ENCODE measurements around the gene TGFBR3L.

The TGFBR3L gene

GRCh38 chr19:7918615-7919421 lies 4.2 kb downstream of the TGFBR3L start:
- DNase-seq = no peak

GRCh38 chr19:7919610-7920518 lies 5.2 kb downstream of the TGFBR3L start, which contains the start of gene SNAPC2:
Gene SNAPC2, plus strand, starts transcription at chr19:7920338. Its CDS starts 29 bp downstream, at chr19:7920367.
- DNase-seq = peak; percentile 94

DNA sequence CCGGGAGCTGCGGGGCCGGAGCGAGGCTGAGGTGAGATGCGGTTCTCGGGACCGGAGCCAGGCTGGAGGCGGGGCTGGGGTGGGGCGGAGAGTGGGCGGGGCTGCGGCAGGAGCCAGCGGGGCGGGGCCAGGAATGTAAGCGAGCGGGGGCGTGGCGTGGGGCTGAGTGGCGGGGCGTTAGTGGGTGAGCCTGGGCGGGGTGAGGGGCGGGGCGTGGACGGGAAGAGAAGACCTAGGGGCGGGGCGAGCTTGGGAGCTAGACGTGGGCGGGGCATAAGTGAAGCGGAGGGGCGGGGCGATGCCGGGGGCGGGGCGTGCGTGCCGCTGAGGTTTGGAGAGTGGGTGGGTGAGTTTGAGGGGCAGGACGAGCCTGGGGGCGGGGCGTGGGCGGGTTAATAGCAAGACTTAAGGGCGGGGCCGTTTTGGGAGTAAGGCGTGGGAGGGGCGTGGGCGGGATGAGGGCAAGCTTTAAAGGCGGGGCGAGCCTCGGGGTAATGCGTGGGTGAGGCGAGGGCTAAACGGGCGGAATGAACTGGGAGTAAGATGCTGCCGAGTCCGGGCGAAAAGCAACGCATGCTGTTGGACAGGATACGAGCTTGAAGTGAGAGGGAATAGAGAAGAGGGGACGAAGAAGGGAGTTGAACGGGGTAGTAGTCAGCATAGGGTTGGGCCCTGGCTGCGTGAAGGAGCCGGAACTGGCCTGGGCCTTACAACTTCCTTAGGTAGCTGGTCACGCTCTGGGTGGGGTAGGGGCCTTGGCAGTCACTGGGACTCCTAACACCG lies 6.1 kb downstream of the TGFBR3L start:
- DNase-seq = peak; percentile 97

DNA sequence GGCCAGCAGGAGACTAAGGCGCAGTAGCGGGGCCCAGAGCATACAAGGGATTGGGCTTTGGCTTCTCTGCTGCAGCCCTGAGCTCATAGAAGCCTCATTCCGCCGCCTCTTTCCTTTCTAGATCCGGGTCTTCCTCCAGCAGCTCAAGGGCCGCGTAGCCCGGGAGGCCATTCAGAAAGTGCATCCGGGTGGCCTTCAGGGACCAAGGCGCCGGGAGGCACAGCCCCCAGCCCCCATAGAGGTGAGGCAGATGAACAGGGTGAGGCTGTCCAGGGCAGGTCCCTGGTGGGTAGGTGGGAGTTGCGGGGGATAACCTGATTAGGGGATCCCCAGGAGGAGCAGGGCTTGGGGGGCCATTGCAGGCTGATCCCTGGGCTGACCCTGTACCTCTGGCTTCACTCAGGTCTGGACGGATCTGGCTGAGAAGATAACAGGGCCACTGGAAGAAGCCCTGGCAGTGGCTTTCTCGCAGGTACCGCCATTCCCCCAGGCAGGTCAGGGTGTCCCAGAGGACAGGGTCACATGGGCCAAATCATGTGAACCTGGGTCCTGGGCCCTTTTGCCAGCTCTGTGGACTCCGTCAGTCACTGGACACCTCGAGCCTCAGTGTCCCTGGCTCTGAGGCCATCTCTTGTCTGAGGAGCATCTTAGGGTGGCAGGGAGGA lies 6.8 kb downstream of the TGFBR3L start:
- no peak for DNase-seq

- DNase-seq = no peak
Measured at GRCh38 chr19:7921967-7922835, 7.6 kb downstream of the TGFBR3L start.

DNA sequence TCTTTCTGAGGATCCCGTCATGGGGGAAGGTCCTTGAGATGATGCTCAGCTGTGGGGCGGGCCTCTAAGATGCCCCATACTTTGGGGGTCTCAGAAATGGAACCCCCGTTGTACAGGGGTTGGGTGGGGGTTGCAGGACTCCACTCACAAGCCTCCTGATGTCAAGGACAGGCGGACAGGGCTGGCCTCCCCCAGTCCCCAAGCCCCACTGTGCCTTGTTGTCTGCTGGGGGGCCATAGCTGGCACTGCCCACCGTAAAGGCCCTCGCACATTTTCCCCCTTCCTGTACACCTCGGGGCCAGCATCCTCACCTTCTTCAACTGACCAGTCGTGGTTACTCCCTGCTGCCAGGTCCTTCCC lies 8.2 kb downstream of the TGFBR3L start:
- no peak for DNase-seq

DNA sequence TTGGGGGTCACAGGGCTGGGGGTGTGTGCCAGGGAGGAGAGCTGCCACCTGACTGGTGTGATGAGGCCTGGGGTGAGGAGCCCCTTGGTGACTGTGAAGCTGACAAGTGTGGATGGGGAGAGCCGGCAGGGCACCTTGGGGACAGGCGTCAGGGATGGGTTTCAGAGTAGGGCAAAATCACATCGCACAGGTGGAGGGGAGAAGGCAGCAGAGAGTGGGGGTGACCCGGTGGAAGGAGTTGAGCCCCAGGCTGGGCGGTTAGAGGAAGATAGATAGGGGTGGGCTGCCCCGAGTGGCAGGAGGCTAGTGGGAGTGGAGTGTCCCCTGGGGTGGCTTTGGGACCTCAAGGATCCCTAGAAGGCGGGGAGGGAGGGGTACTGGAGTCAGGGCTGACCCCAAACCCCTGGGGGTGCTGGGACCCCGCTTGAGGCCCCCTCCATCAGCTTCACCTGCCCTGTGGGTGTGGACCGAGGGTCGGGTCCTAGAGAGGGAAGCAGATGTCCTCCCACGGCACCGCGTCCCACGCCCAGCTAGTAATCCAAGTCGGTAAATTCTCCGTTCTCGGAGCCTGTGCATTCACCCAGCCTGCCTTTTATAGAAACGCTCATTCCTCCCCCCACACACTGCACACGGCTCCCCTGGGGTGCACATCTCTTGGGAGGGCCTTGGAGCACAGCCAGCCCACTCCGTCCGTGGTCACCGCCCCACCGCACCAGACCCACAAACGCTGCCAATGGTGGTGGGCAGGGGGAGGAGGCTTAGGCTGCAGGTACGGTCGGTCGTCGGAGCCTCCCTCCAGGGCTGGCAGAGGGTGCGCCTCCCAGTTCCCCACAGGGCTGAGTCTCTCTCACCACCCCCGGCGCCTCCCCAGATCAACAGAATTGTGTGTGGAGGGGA lies 8.9 kb downstream of the TGFBR3L start:
- DNase-seq = no peak

DNA sequence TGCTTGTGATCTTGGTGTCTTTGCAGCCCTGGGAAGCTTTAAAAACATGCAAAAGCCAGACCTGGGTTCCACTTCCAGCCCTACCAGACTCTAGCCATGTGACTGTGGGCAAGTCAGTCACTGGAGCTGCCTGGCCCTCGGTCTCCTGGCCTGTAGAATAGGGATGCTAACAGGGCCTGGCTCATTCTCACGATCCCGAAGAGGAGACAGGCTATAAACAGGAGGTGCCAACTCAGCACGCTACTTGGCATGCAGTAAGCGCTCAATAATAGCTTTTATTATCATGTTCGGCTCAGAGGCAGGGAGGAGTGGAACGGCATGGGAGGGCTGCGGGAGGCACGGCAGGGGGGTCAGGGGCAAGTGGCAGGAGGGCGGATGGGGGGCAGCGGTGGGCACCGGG lies 9.6 kb downstream of the TGFBR3L start:
- no peak for DNase-seq

- DNase-seq = no peak
Measured at GRCh38 chr19:7924651-7925170, 10.1 kb downstream of the TGFBR3L start.

DNA sequence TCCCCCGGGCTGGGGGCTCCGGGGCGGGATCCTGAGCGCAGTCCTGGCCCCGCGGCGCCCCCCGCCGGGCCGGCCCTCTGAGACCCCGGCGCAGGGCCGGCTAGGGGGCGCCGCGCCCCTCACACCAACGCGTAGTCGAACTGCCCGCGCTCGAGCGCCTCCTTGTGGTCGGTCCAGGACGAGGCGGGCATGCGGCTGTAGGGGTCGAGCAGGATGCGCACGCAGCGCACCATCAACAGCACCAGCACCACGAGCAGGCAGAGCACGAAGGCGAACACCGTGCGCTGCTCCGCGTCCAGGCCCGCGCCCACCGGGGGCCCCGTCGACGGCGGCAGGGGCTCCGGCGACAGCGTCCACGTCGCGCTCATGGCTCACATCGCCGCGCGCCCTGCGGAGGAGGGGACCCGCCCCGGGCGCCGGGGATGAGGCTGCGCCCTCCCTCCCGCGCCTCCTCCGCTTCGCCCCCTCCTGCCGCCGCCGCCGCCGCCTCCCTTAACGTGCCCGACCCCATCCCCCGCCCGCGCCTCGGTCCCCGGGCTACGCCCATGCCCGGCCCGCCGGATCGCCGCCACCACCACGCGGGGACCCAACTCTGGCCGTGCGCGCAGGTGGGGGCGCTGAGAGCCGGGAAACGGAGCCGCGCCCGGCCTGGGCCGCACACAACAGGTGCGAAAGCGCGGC lies 10.7 kb downstream of the TGFBR3L start:
- DNase-seq = peak; percentile 78

GRCh38 chr19:7926021-7926726 lies 11.5 kb downstream of the TGFBR3L start, which contains the start of gene CTXN1:
Gene CTXN1, minus strand, starts transcription at chr19:7926135. Its CDS starts 597 bp downstream, at chr19:7925538.
- DNase-seq = peak; percentile 58

DNA sequence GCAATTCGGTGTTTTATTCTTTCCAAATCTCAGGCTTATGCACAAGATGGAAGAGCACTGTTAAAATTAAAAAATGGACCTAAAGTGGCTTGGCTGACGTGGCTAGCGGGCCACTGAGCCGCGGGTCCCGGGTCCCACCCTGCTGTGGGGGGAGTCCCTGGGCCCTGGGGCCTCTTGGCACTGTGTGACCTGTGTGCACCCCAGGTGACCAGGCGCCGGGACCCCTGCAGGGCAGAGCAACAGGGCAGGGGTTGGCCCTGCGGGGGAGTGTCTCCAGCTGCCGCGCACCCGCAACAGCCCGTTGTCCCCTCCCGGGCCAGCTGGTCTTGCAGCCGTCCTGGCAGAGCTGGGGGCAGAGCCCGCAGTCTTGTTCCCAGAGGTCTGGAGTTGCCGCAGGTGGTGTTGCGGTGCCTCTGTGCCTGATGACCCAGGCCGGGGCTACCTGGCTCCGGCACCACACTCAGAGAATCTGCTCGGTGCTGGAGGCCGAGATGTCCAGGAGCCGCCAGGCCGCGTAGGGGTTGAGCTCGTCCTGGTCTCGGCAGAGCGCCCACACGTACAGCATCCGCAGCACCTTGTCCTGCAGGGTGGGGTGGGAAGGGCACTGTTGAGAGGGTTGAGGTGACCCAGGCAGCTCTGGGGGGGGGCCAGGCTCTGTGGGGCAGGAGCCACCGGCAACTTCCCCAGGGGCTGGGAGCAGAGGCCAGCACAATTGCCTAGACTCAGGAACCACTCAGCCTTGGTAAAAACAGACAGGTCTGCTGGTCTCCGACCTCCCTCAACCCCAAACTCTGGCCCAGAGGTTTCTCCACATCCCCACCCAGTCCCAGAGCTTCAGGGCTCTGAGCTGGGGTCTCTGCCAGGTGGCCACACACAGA lies 12.3 kb downstream of the TGFBR3L start:
- DNase-seq = no peak

DNA sequence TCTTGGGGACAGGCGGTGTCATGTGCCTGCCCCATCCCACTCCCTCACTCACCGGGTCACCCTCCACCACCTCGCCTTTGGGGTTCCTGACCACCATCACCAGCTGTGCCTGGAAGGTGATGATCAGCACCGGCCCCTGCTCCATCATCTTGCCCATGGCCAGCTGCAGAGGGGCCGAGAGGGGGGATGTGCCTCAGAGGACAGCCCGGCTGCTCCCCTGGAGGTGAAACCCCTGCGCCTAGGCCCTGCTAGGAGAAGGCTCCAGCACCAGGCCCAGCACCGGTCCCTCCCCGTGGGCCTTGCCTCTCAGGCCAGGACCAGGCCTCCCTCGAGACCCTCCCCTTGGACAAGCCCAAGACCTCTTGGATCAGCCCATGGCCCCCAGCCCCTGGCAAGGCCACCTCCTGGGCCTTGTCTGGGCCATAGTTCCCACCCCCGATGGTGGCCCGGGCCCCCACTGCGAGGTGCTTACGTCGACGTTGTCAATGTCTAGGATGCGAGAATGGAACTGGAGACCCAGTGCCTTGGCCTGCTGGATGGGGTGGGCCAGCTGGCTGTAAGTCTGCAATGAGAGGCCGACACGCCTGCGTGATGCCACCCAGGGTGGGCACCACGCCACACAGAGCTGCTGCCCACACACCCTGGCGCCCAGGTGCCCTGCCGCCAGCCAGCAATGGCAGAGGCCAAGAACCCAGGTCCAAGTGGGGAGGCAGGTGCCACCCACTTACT lies 13.1 kb downstream of the TGFBR3L start:
- DNase-seq = no peak

GRCh38 chr19:7928334-7928706 lies 13.7 kb downstream of the TGFBR3L start:
- no peak for DNase-seq

GRCh38 chr19:7928741-7929701 lies 14.4 kb downstream of the TGFBR3L start:
- DNase-seq = peak; percentile 87

DNA sequence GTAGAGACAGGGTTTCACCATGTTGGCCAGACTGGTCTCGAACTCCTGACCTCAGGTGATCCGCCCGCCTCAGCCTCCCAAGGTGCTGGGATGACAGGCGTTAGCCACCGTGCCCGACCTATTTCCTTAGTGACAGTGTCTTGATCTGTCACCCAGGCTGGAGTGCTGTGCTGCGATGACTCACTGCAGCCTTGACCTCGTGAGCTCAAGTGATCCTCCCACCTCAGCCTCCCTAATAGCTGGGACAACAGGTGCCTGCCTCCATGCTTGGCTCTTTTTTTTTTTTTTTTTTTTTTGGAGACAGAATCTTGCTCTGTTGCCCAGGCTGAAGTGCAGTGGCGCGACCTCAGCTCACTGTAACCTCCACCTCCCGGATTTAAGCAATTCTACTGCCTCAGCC lies 15.4 kb downstream of the TGFBR3L start:
- peak; percentile 26 for DNase-seq

All from EL (cell line).